ENCODE measurements around the gene CARMIL1. TPM values are rescaled to one million over a fixed set of nuclear protein-coding genes. Genes with fewer than 3 reads are reported as not detected.

The CARMIL1 gene
- total and polyA plus RNA-seq, 7 experiments from 2014 or later, result 2.2 to 12.8 (median 9.3) TPM

DNA sequence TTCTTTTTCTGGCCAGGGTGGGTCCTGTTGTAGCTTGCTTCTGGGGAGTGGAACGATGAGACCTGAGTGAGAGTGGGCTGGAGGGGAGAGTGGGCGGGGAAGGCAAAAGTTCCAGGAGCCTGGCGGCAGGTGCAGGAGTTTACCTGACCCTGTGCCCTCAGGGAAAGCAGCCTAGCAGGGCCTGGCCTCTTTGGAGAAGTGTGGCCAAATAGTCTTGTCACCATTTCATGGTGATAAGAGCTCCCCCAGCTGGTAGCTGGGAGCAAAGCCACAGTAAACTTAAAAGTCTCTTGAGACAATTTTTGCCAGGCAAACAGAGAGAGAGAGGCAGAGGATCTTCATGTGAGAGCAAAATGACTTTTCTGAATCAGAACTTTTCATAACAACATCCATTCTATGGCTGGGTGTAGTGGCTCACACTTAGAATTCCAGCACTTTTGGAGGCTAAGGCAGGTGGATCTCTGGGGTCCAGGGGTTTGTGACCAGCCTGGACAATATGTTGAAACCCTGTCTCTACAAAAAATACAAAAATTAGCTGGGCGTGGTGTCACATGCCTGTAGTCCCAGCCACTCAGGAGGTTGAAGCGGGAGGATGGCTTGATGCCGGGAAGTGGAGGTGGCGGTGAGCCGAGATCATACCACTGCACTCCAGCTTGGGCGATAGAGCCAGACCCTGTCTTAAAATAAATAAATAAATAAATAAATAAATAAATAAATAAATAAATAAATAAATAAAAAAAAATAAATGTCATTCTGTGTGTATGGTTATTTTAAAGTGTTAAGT, 211.0 kb downstream of the CARMIL1 start:
- peak; percentile 90 for ATAC-seq
- H3K9me3 ChIP-seq (ENCODE audit: control insufficient read depth in 2 of 3, low read length in 3 of 3), result no peaks in the 10 kb centered on the region
- H3K4me1 ChIP-seq (ENCODE audit: control insufficient read depth in 2 of 2, insufficient read depth in 2 of 2, low read length in 2 of 2), result no peaks in the 10 kb centered on the region
- no peaks in the 10 kb centered on the region for H3K27me3 ChIP-seq (ENCODE audit: control insufficient read depth in 2 of 2, insufficient read depth in 2 of 2, low read length in 2 of 2)
- no peak overlapping the region for H3K27ac ChIP-seq (ENCODE audit: low read depth, low read length)
- ChIA-PET POLR2A (interaction anchor here (0.6 to 2.4 kb wide), 6 partner anchors 66 to 233 kb away, joined by 3 to 22 read pairs (median 4); partner anchors contain the start of gene CARMIL1), CTCF (interaction anchor here (0.5 to 8.6 kb wide), 40 partner anchors 10 to 334 kb away, joined by 3 to 111 read pairs (median 4); partner anchors contain the start of gene CARMIL1)
- H3K36me3 ChIP-seq (ENCODE audit: control insufficient read depth in 2 of 3, insufficient read depth in 3 of 3, low read length in 3 of 3), result no peaks in the 10 kb centered on the region
- DNase-seq, result peak; percentile 30 to 76 (median 71)
- peaks cover 0 to 32% (median 16%) of the 10 kb centered on the region in 5 donors for H3K36me3 Mint-ChIP-seq
- peak overlapping the region in 8 of 9 donors; percentile 8 to 94 (median 66) for H3K27ac Mint-ChIP-seq
- H3K4me1 Mint-ChIP-seq, result peaks cover 7 to 13% (median 9%) of the 10 kb centered on the region in 7 donors
- peak overlapping the region in 1 of 10 donors; percentile 39 for H3K4me3 Mint-ChIP-seq
- no peaks in the 10 kb centered on the region for H3K9me3 Mint-ChIP-seq
- intact Hi-C loops (cut with micrococcal nuclease), result loop anchor here (1.0 kb wide), 8 partner anchors 66 to 267 kb away; partner anchors contain the start of gene CARMIL1 (in 1 of the 2)
- H3K4me3 ChIP-seq (ENCODE audit: low read length), result no peak overlapping the region
- H3K27me3 Mint-ChIP-seq, result no peaks in the 10 kb centered on the region

GRCh38 chr6:25492951-25493350, 213.8 kb downstream of the CARMIL1 start:
- peaks cover 0 to 2% (median 0%) of the 10 kb centered on the region in 11 donors for H3K9me3 Mint-ChIP-seq
- Histone ChIP-seq H3K36me3 (ENCODE audit: control insufficient read depth in 2 of 3, insufficient read depth in 3 of 3, low read length in 3 of 3) (no peaks in the 10 kb centered on the region), H3K27me3 (ENCODE audit: control insufficient read depth in 2 of 2, insufficient read depth in 2 of 2, low read length in 2 of 2) (no peaks in the 10 kb centered on the region), H3K4me1 (ENCODE audit: control insufficient read depth in 2 of 2, insufficient read depth in 2 of 2, low read length in 2 of 2) (no peaks in the 10 kb centered on the region), H3K4me3 (ENCODE audit: low read length) (no peak overlapping the region), H3K9me3 (ENCODE audit: control insufficient read depth in 2 of 3, low read length in 3 of 3) (no peaks in the 10 kb centered on the region), H3K27ac (ENCODE audit: low read depth, low read length) (no peak overlapping the region)
- H3K27me3 Mint-ChIP-seq, result no peaks in the 10 kb centered on the region
- intact Hi-C loops (cut with micrococcal nuclease), result no loop called here
- H3K4me1 Mint-ChIP-seq, result peaks cover 7 to 13% (median 9%) of the 10 kb centered on the region in 7 donors
- no peak for DNase-seq
- ChIA-PET POLR2A (no interaction called here), CTCF (interaction anchor here (1.4 to 8.6 kb wide), 2 partner anchors 215 to 228 kb away, joined by 3 to 111 read pairs; no protein-coding TSS in a partner anchor)
- H3K4me3 Mint-ChIP-seq, result no peak overlapping the region
- no peak for ATAC-seq
- no peak overlapping the region for H3K27ac Mint-ChIP-seq
- peaks cover 0 to 42% (median 16%) of the 10 kb centered on the region in 5 donors for H3K36me3 Mint-ChIP-seq

DNA sequence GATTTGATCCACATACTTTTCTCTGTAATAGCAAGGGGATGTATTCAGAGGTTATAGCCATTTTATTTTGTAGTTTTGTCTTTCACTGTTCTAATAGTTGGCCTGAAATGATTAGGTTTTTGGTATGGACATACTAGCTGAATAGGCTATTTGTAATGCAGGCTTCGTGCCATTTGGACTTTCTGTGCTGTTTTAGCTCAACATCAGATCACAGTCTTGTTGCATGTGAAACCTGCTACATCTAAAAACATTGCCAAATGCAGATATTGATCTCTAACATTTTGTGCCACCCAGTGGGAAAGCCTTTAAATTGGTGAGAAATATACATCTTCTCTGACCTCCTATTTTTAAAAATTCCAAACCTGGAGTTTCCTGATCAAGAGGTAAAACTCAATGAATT, 215.3 kb downstream of the CARMIL1 start:
- Histone ChIP-seq H3K9me3 (ENCODE audit: control insufficient read depth in 2 of 3, low read length in 3 of 3) (no peaks in the 10 kb centered on the region), H3K4me3 (ENCODE audit: low read length) (no peak overlapping the region), H3K27me3 (ENCODE audit: control insufficient read depth in 2 of 2, insufficient read depth in 2 of 2, low read length in 2 of 2) (no peaks in the 10 kb centered on the region), H3K36me3 (ENCODE audit: control insufficient read depth in 2 of 3, insufficient read depth in 3 of 3, low read length in 3 of 3) (no peaks in the 10 kb centered on the region), H3K27ac (ENCODE audit: low read depth, low read length) (no peak overlapping the region), H3K4me1 (ENCODE audit: control insufficient read depth in 2 of 2, insufficient read depth in 2 of 2, low read length in 2 of 2) (no peaks in the 10 kb centered on the region)
- DNase-seq (no peak), ATAC-seq (no peak)
- no peaks in the 10 kb centered on the region for H3K27me3 Mint-ChIP-seq
- no peak overlapping the region for H3K27ac Mint-ChIP-seq
- intact Hi-C loops (cut with micrococcal nuclease), result no loop called here
- peaks cover 0 to 49% (median 16%) of the 10 kb centered on the region in 5 donors for H3K36me3 Mint-ChIP-seq
- ChIA-PET POLR2A (no interaction called here), CTCF (no interaction called here)
- no peak overlapping the region for H3K4me3 Mint-ChIP-seq
- peaks cover 7 to 9% (median 9%) of the 10 kb centered on the region in 7 donors for H3K4me1 Mint-ChIP-seq
- peaks cover 0 to 3% (median 0%) of the 10 kb centered on the region in 11 donors for H3K9me3 Mint-ChIP-seq

DNA sequence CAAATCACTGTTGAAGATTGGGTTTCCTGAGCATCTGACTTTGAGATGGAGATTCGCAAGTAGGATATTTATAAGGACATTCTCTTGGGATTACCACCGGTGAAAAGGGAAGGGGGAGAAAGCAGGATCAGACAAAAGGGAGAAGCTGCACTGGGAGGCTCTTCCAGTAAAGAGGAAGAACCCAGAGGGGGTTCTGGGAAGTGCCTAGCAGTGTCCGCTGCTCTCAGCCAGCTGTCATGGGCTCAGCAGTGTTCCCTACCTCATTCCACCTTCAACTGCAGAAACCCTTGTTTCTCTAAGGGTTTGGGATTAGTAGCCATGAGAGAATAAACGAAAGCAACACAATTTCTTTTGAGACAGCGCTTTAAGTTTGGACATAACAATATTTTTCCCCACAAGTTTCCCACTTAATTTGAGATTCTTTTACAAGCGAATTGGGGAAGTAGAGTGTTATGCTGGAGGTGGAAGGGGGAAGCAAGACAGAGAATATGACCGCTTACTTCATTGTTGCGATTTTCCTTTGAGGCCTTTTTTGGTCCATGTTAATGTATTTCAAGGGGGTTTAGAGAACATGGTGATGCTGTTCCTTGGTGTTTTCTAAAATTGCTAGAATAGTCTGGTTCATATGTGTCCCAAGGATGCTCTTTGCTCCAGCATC, 218.3 kb downstream of the CARMIL1 start:
- H3K36me3 Mint-ChIP-seq, result peaks cover 0 to 45% (median 14%) of the 10 kb centered on the region in 5 donors
- intact Hi-C loops (cut with micrococcal nuclease), result no loop called here
- no peaks in the 10 kb centered on the region for H3K9me3 ChIP-seq (ENCODE audit: control insufficient read depth in 2 of 3, low read length in 3 of 3)

GRCh38 chr6:25498505-25498904, 219.3 kb downstream of the CARMIL1 start:
- peaks cover 0 to 46% (median 16%) of the 10 kb centered on the region in 5 donors for H3K36me3 Mint-ChIP-seq
- no peak overlapping the region for H3K27ac Mint-ChIP-seq
- no peak for ATAC-seq
- POLR2A ChIA-PET, result no interaction called here
- no peaks in the 10 kb centered on the region for H3K27me3 Mint-ChIP-seq
- intact Hi-C loops (cut with micrococcal nuclease), result no loop called here
- DNase-seq, result no peak
- peaks cover 0 to 3% (median 0%) of the 10 kb centered on the region in 11 donors for H3K9me3 Mint-ChIP-seq
- Histone ChIP-seq H3K27me3 (ENCODE audit: control insufficient read depth in 2 of 2, insufficient read depth in 2 of 2, low read length in 2 of 2) (no peaks in the 10 kb centered on the region), H3K27ac (ENCODE audit: low read depth, low read length) (no peak overlapping the region), H3K9me3 (ENCODE audit: control insufficient read depth in 2 of 3, low read length in 3 of 3) (no peaks in the 10 kb centered on the region), H3K4me3 (ENCODE audit: low read length) (no peak overlapping the region), H3K4me1 (ENCODE audit: control insufficient read depth in 2 of 2, insufficient read depth in 2 of 2, low read length in 2 of 2) (no peaks in the 10 kb centered on the region), H3K36me3 (ENCODE audit: control insufficient read depth in 2 of 3, insufficient read depth in 3 of 3, low read length in 3 of 3) (no peaks in the 10 kb centered on the region)
- no peak overlapping the region for H3K4me3 Mint-ChIP-seq
- CTCF ChIA-PET, result no interaction called here
- H3K4me1 Mint-ChIP-seq, result peaks cover 0 to 2% (median 0%) of the 10 kb centered on the region in 7 donors

More for the DNA sequence above, 218.3 kb downstream of the CARMIL1 start:
- H3K27me3 ChIP-seq (ENCODE audit: control insufficient read depth in 2 of 2, insufficient read depth in 2 of 2, low read length in 2 of 2), result no peaks in the 10 kb centered on the region
- ChIA-PET CTCF (interaction anchor here (0.9 kb wide), 1 partner anchor 62 kb away, joined by 3 read pairs; no protein-coding TSS in a partner anchor), POLR2A (no interaction called here)
- peak overlapping the region in 1 of 9 donors; percentile 36 for H3K27ac Mint-ChIP-seq
- H3K36me3 ChIP-seq (ENCODE audit: control insufficient read depth in 2 of 3, insufficient read depth in 3 of 3, low read length in 3 of 3), result no peaks in the 10 kb centered on the region
- ATAC-seq (peak; percentile 31), DNase-seq (no peak)
- H3K27me3 Mint-ChIP-seq, result no peaks in the 10 kb centered on the region
- peaks cover 0 to 2% (median 0%) of the 10 kb centered on the region in 7 donors for H3K4me1 Mint-ChIP-seq
- no peak overlapping the region for H3K4me3 ChIP-seq (ENCODE audit: low read length)
- no peak overlapping the region for H3K27ac ChIP-seq (ENCODE audit: low read depth, low read length)
- no peaks in the 10 kb centered on the region for H3K4me1 ChIP-seq (ENCODE audit: control insufficient read depth in 2 of 2, insufficient read depth in 2 of 2, low read length in 2 of 2)
- H3K4me3 Mint-ChIP-seq, result no peak overlapping the region
- H3K9me3 Mint-ChIP-seq, result peaks cover 0 to 3% (median 0%) of the 10 kb centered on the region in 11 donors

DNA sequence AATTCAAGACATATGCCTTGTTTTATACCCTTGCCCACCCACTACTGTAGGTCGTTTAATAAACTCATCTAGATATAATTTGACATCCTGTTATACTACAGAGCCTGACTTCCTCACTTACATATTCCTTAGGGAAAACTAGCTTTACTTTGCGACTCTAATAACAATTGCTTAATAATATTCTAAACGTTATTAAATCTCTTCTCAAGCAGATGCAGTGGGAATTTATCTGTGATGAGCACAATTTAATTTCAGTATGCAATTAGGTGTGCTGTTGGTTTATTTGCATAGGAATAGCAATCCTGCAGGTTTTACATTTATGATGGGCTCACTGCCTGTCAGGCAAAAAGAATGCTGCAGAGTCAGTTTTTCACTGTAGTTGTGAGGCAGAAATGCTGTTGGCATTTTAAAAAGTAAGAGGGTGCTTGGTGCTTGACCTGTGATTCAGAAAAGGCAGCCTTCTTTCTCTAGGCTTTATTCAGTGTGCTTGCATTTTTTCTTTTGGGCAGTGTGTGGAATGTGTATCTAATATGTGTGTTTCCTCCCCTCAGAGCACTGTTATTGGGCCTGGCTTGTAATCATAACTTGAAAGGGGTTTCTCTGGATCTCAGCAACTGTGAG, 220.6 kb downstream of the CARMIL1 start:
- peaks cover 0 to 2% (median 0%) of the 10 kb centered on the region in 7 donors for H3K4me1 Mint-ChIP-seq
- ChIA-PET POLR2A (no interaction called here), CTCF (interaction anchor here (0.9 kb wide), 1 partner anchor 234 kb away, joined by 13 read pairs; no protein-coding TSS in a partner anchor)
- no peak overlapping the region for H3K27ac ChIP-seq (ENCODE audit: low read depth, low read length)
- no peak overlapping the region for H3K27ac Mint-ChIP-seq
- no peak for DNase-seq
- H3K4me1 ChIP-seq (ENCODE audit: control insufficient read depth in 2 of 2, insufficient read depth in 2 of 2, low read length in 2 of 2), result no peaks in the 10 kb centered on the region
- H3K36me3 Mint-ChIP-seq, result peaks cover 0 to 43% (median 18%) of the 10 kb centered on the region in 5 donors
- no peak overlapping the region for H3K4me3 ChIP-seq (ENCODE audit: low read length)
- intact Hi-C loops (cut with micrococcal nuclease), result no loop called here
- peaks cover 0 to 3% (median 0%) of the 10 kb centered on the region in 11 donors for H3K9me3 Mint-ChIP-seq
- H3K27me3 Mint-ChIP-seq, result no peaks in the 10 kb centered on the region
- no peak for ATAC-seq
- no peak overlapping the region for H3K4me3 Mint-ChIP-seq
- no peaks in the 10 kb centered on the region for H3K9me3 ChIP-seq (ENCODE audit: control insufficient read depth in 2 of 3, low read length in 3 of 3)
- H3K27me3 ChIP-seq (ENCODE audit: control insufficient read depth in 2 of 2, insufficient read depth in 2 of 2, low read length in 2 of 2), result no peaks in the 10 kb centered on the region
- no peaks in the 10 kb centered on the region for H3K36me3 ChIP-seq (ENCODE audit: control insufficient read depth in 2 of 3, insufficient read depth in 3 of 3, low read length in 3 of 3)

All from naive thymus-derived CD4-positive, alpha-beta T cell (primary cell).